ENCODE results near the gene CD99. TPM values are rescaled to one million over a fixed set of nuclear protein-coding genes. Genes with fewer than 3 reads are reported as not detected.

Gene CD99
- total and polyA plus RNA-seq, 9 of the 15 experiments (the other 6 are each of a cell fraction or from before 2014, with no cell fraction given): 5.0 to 55.3 (median 34.5) TPM

GRCh38 chrX:2650865-2651264 is 40.2 kb upstream of the CD99 start:
- Histone ChIP-seq H2AFZ (ENCODE audit: low read depth, low read length) (no peak overlapping the region), H3K4me3 (no peak overlapping the region), H3K9me1 (ENCODE audit: control insufficient read depth, insufficient read depth, low read length) (no peaks in the 10 kb centered on the region), H3K9ac (ENCODE audit: insufficient read depth in 1 of 2, low read depth in 2 of 2, low read length in 2 of 2) (no peak overlapping the region), H3K79me2 (ENCODE audit: control insufficient read depth, insufficient read depth, low read length) (no peaks in the 10 kb centered on the region), H4K20me1 (replicated peaks; ENCODE audit: control insufficient read depth, insufficient read depth, low read length) (no peaks in the 10 kb centered on the region), H3K27me3 (ENCODE audit: control insufficient read depth in 2 of 2, insufficient read depth in 2 of 2, low read length in 2 of 2) (no peaks in the 10 kb centered on the region), H3K36me3 (ENCODE audit: control insufficient read depth, insufficient read depth, low read length) (no peaks in the 10 kb centered on the region), H3K27ac (ENCODE audit: extremely low read depth, low read depth, low read length) (no peak overlapping the region), H3K9me3 (replicated peaks; ENCODE audit: control insufficient read depth, insufficient read depth, low read depth, low read length) (no peaks in the 10 kb centered on the region), H3K4me1 (replicated peaks in 1 of 2; ENCODE audit: control insufficient read depth in 2 of 2, insufficient read depth in 2 of 2, low read length in 2 of 2) (no peaks in the 10 kb centered on the region), H3K4me2 (ENCODE audit: insufficient read depth, low read length) (no peak overlapping the region)
- DNase-seq (ENCODE audit: extremely low read depth in 1 of 4, low spot score in 3 of 4): no peak
- intact Hi-C loops (cut with micrococcal nuclease): no loop called here
- in situ Hi-C loops (cut with MboI): no loop called here
- no peak for ATAC-seq
- FAIRE-seq: no peak
- WGBS (ENCODE audit: insufficient coverage, low coverage, missing lambda C conversion rate): 67% methylated on average over 7 of the region's 7 CpGs
- ChIA-PET POLR2A (no interaction called here), CTCF (ENCODE audit: low intra/inter-chr PET ratio) (no interaction called here)
- BruUV-seq (replicated peaks): no TSS peak
- TF ChIP-seq JUND (IDR thresholded peaks at IDR 0.05; ENCODE audit: borderline replicate concordance, low read depth, low read length) (no peak), JUND (tag; IDR thresholded peaks at IDR 0.05; ENCODE audit: borderline replicate concordance, low read depth, low read length) (no peak), TARDBP (IDR thresholded peaks at IDR 0.05) (no peak), EWSR1 (IDR thresholded peaks at IDR 0.05; ENCODE audit: borderline replicate concordance, low read depth, partially characterized antibody) (no peak), PRDM10 (IDR thresholded peaks at IDR 0.05; ENCODE audit: partially characterized antibody) (no peak), FOXP4 (CRISPR knock-in tag; IDR thresholded peaks at IDR 0.05; ENCODE audit: borderline replicate concordance) (no peak), HNRNPH1 (optimal IDR thresholded peaks at IDR 0.05; ENCODE audit: low read depth, low read length) (no peak), CHAMP1 (IDR thresholded peaks at IDR 0.05) (no peak), TSC22D4 (tag; IDR thresholded peaks at IDR 0.05) (no peak), GATAD2A (IDR thresholded peaks at IDR 0.05) (no peak), E2F4 (CRISPR knock-in tag; IDR thresholded peaks at IDR 0.05; ENCODE audit: low read depth) (no peak)
